Keratinocyte (primary cell): ENCODE data around the gene TXNDC17. TPM values are rescaled to one million over a fixed set of nuclear protein-coding genes. Genes with fewer than 3 reads are reported as not detected.

ENCODE experiments used
- DNase-seq: peaks from one replicate; pipeline ENCODE4 v3.0.0-alpha.2; 2011; ENCODE audit warnings: low read depth, missing footprints, low spot score
- FAIRE-seq: peaks from 2 replicates; lab custom pipeline; 2011; peaks lifted over from hg19 to GRCh38; lab: Jason Lieb, UNC
- H2AFZ ChIP-seq: 2 replicates; pipeline ENCODE4 v1.6.0; 2012; ENCODE audit warnings: low read length, control low read depth, inconsistent platforms; ENCODE audit not compliant: control insufficient read depth
- H3K27ac ChIP-seq: 2 replicates; pipeline ENCODE4 v1.5.1; 2011; ENCODE audit warnings: low read length; ENCODE audit not compliant: control insufficient read depth, insufficient read depth
- H3K27me3 ChIP-seq: 3 replicates; pipeline ENCODE4 v1.6.0; 2011; ENCODE audit warnings: low read length; ENCODE audit not compliant: control insufficient read depth, insufficient read depth; ENCODE audit errors: extremely low read depth
- H3K36me3 ChIP-seq, 2 experiments: 2 replicates in 1 of 2; 3 replicates in 1 of 2; pipeline ENCODE4 v1.5.1; 2011; ENCODE audit warnings: low read length in 2 of 2, mild to moderate bottlenecking in 1 of 2; ENCODE audit not compliant: control insufficient read depth in 2 of 2, insufficient read depth in 2 of 2; ENCODE audit errors: extremely low read depth in 1 of 2
- H3K4me1 ChIP-seq: 3 replicates; pipeline ENCODE4 v1.5.1; 2011; ENCODE audit warnings: low read length; ENCODE audit not compliant: control insufficient read depth, insufficient read depth; ENCODE audit errors: extremely low read depth
- H3K4me2 ChIP-seq: 3 replicates; pipeline ENCODE4 v1.6.0; 2011; ENCODE audit warnings: low read depth, low read length; ENCODE audit not compliant: control insufficient read depth, insufficient read depth; ENCODE audit errors: extremely low read depth
- H3K4me3 ChIP-seq, 3 experiments: fragments of 200-600 bp in 1 of 3; sonication (generic) in 1 of 3; 2 replicates in 2 of 3; 3 replicates in 1 of 3; pipeline ENCODE4 v1.5.1; 2011 to 2016; ENCODE audit warnings: low read length in 3 of 3, mild to moderate bottlenecking in 3 of 3, control low read depth in 2 of 3, inconsistent platforms in 1 of 3, low read depth in 1 of 3, mixed read lengths in 1 of 3, mixed run types in 1 of 3, moderate library complexity in 1 of 3; ENCODE audit not compliant: control insufficient read depth in 2 of 3, insufficient read depth in 2 of 3; ENCODE audit errors: extremely low read depth in 1 of 3
- H3K79me2 ChIP-seq: 2 replicates; pipeline ENCODE4 v1.6.0; 2012; ENCODE audit warnings: low read length; ENCODE audit not compliant: control insufficient read depth, insufficient read depth
- H3K9ac ChIP-seq: 3 replicates; pipeline ENCODE4 v1.6.0; 2011; ENCODE audit warnings: low read length; ENCODE audit not compliant: control insufficient read depth, insufficient read depth; ENCODE audit errors: extremely low read depth
- H3K9me1 ChIP-seq: 3 replicates; pipeline ENCODE4 v1.6.0; 2011; ENCODE audit warnings: low read length; ENCODE audit not compliant: control insufficient read depth, insufficient read depth; ENCODE audit errors: extremely low read depth
- H3K9me3 ChIP-seq: 2 replicates; pipeline ENCODE4 v1.5.1; 2012; ENCODE audit warnings: low read depth, low read length; ENCODE audit not compliant: control insufficient read depth
- H4K20me1 ChIP-seq: 3 replicates; pipeline ENCODE4 v1.6.0; 2011; ENCODE audit warnings: low read length; ENCODE audit not compliant: control insufficient read depth, insufficient read depth; ENCODE audit errors: extremely low read depth
- CTCF ChIP-seq, 3 experiments: IDR thresholded peaks in 1 of 3; conservative IDR thresholded peaks in 1 of 3; optimal IDR thresholded peaks in 1 of 3; 2 replicates in 2 of 3; 3 replicates in 1 of 3; pipeline versions ENCODE3 to v1.5.1; 2011; ENCODE audit warnings: low read length in 3 of 3, mild to moderate bottlenecking in 3 of 3, moderate library complexity in 2 of 3, control low read depth in 1 of 3, inconsistent platforms in 1 of 3; ENCODE audit not compliant: insufficient read depth in 2 of 3; ENCODE audit errors: extremely low read depth in 1 of 3
- EZH2 ChIP-seq: IDR thresholded peaks from one replicate; pipeline ENCODE4 v1.6.1; 2012; ENCODE audit warnings: inconsistent platforms, mild to moderate bottlenecking, low read length, moderate library complexity
- dilution Hi-C: fragments of 300-500 bp; cut with MboI; formaldehyde crosslinking; loops from one replicate; pipeline ENCODE4 v1.7.0; 2020; ENCODE audit warnings: low sequenced_read_pairs; ENCODE audit not compliant: extremely low pct_ligation_motif_present
- polyA plus RNA-seq, 5 experiments: library from polyadenylated mRNA; depleted of rRNA in 3 of 5; stranded (reverse) in 3 of 5; stranded (forward) in 1 of 5; unstranded in 1 of 5; fragments of >200 nt; gene quantifications; 1 replicate in 1 of 5; 2 replicates in 3 of 5; 3 replicates in 1 of 5; pipeline versions ENCODE4 v1.2.1 to v1.2.3, GENCODE V29; 2011 to 2012; ENCODE audit warnings: missing spikeins in 2 of 5, low read depth in 1 of 5, low replicate concordance in 1 of 5

The TXNDC17 gene
- polyA plus RNA-seq, 1 donor (not counting 4 experiments of a cell fraction or from before 2014, with no cell fraction given): 1,215 TPM

GRCh38 chr17:6683730-6684459, 43.0 kb downstream of the TXNDC17 start:
- Histone ChIP-seq H3K9me3 (no peaks in the 10 kb centered on the region), H3K9ac (no peak overlapping the region), H2AFZ (no peak overlapping the region), H3K4me1 (peaks cover 11% of the 10 kb centered on the region), H3K36me3 (no peaks in the 10 kb centered on the region), H3K27me3 (no peaks in the 10 kb centered on the region), H3K9me1 (no peaks in the 10 kb centered on the region), H3K4me2 (no peak overlapping the region), H3K4me3 (no peak overlapping the region), H3K79me2 (no peaks in the 10 kb centered on the region), H3K27ac (no peak overlapping the region), H4K20me1 (no peaks in the 10 kb centered on the region)
- FAIRE-seq: no peak
- dilution Hi-C loops: no loop called here
- DNase-seq: no peak
- TF ChIP-seq EZH2 (no peak), CTCF (optimal IDR thresholded peaks at IDR 0.05 in 1 of 3, IDR thresholded peaks at IDR 0.05 in 1 of 3, conservative IDR thresholded peaks at IDR 0.05 in 1 of 3; ENCODE audit: extremely low read depth in 1 of 3, insufficient read depth in 2 of 3, low read length in 3 of 3) (no peak)

- Histone ChIP-seq H4K20me1 (no peaks in the 10 kb centered on the region), H3K79me2 (no peaks in the 10 kb centered on the region), H3K27ac (no peak overlapping the region), H3K4me2 (no peak overlapping the region), H3K36me3 (no peaks in the 10 kb centered on the region), H3K27me3 (no peaks in the 10 kb centered on the region), H3K4me1 (peaks cover 11% of the 10 kb centered on the region), H3K9me1 (no peaks in the 10 kb centered on the region), H3K9ac (no peak overlapping the region), H3K9me3 (no peaks in the 10 kb centered on the region), H2AFZ (no peak overlapping the region), H3K4me3 (no peak overlapping the region)
- FAIRE-seq (no peak), DNase-seq (no peak)
- TF ChIP-seq CTCF (optimal IDR thresholded peaks at IDR 0.05 in 1 of 3, IDR thresholded peaks at IDR 0.05 in 1 of 3, conservative IDR thresholded peaks at IDR 0.05 in 1 of 3; ENCODE audit: extremely low read depth in 1 of 3, insufficient read depth in 2 of 3, low read length in 3 of 3): no peak
- no peak for TF ChIP-seq EZH2
- dilution Hi-C loops: no loop called here
Observed at GRCh38 chr17:6684460-6684783, 43.6 kb downstream of the TXNDC17 start.
